Endodermal cell (in vitro differentiated cells): Measurements from ENCODE around the gene GPS2. TPM values are rescaled to one million over a fixed set of nuclear protein-coding genes. Genes with fewer than 3 reads are reported as not detected.
A peak's percentile ranks its signal among the peaks of the same experiment; 100 is the strongest.

Source experiments
- DNase-seq: peaks from one replicate; pipeline ENCODE4 v3.0.0-alpha.2; 2017
- H3K27ac ChIP-seq: 2 replicates; pipeline ENCODE4 v1.5.1; 2013; ENCODE audit warnings: mild to moderate bottlenecking, low read depth, low read length, moderate library complexity
- H3K27me3 ChIP-seq: 2 replicates; pipeline ENCODE4 v1.6.1; 2013; ENCODE audit warnings: mild to moderate bottlenecking, low read length, moderate library complexity; ENCODE audit not compliant: insufficient read depth, control insufficient read depth, poor library complexity, severe bottlenecking
- H3K36me3 ChIP-seq: 2 replicates; pipeline ENCODE4 v1.7.0; 2013; ENCODE audit warnings: mild to moderate bottlenecking, low read length, moderate library complexity; ENCODE audit not compliant: control insufficient read depth, insufficient read depth
- H3K4me1 ChIP-seq: one replicate; pipeline ENCODE4 v1.7.0; 2013; ENCODE audit warnings: low read length; ENCODE audit not compliant: control insufficient read depth, insufficient read depth
- H3K4me3 ChIP-seq: 2 replicates; pipeline ENCODE4 v1.5.1; 2013; ENCODE audit warnings: mild to moderate bottlenecking, low read length, moderate library complexity
- H3K9ac ChIP-seq: 2 replicates; pipeline ENCODE4 v1.6.1; 2013; ENCODE audit warnings: mild to moderate bottlenecking, low read length, moderate library complexity; ENCODE audit not compliant: poor library complexity, severe bottlenecking; ENCODE audit errors: extremely low read depth
- H3K9me3 ChIP-seq: 2 replicates; pipeline ENCODE4 v1.6.1; 2013; ENCODE audit warnings: mild to moderate bottlenecking, low read length, moderate library complexity; ENCODE audit not compliant: control insufficient read depth
- H3K27ac Mint-ChIP-seq: 2 replicates; pipeline ENCODE4 v1.8.0; 2020; ENCODE audit warnings: mixed read lengths
- H3K27me3 Mint-ChIP-seq: 2 replicates; pipeline ENCODE4 v1.8.0; 2021; ENCODE audit warnings: mild to moderate bottlenecking, mixed read lengths; ENCODE audit not compliant: insufficient read depth
- H3K36me3 Mint-ChIP-seq: 2 replicates; pipeline ENCODE4 v1.8.0; 2020; ENCODE audit warnings: low read depth, mixed read lengths
- H3K4me1 Mint-ChIP-seq: 2 replicates; pipeline ENCODE4 v1.8.0; 2020; ENCODE audit warnings: mixed read lengths
- H3K4me3 Mint-ChIP-seq: 2 replicates; pipeline ENCODE4 v1.8.0; 2020; ENCODE audit warnings: mild to moderate bottlenecking, moderate library complexity, mixed read lengths
- H3K9me3 Mint-ChIP-seq: 2 replicates; pipeline ENCODE4 v1.8.0; 2020; ENCODE audit warnings: mild to moderate bottlenecking, mixed read lengths
- WGBS, 2 experiments: methylation state at CpG; one replicate each; pipeline versions ENCODE4 v1.1.5 to v1.1.7; 2013; ENCODE audit warnings: missing lambda C conversion rate in 2 of 2, mixed read lengths in 1 of 2; ENCODE audit not compliant: insufficient coverage in 1 of 2, insufficient read length in 1 of 2; 5-methylcytosine and 5-hydroxymethylcytosine counted together
- total RNA-seq, 2 donors: library from RNA; stranded (reverse); fragmentation: NEBNext Ultra II Directional in 1 of 2; extraction: Animal tissue kit (Norgen Biotek cat#: 25700) in 1 of 2; gene quantifications; 2 replicates in 1 of 2; 3 replicates in 1 of 2; pipeline ENCODE4 v1.2.1, GENCODE V29; 2021
- TF ChIP-seq, protein P1 (sequence below): fragments of 200-600 bp; sonication (generic); conservative IDR thresholded peaks from 2 replicates; pipeline ENCODE4 v1.5.0; 2021; ENCODE audit warnings: antibody characterized with exemption, mild to moderate bottlenecking

GPS2 gene
- total RNA-seq, 2 donors from 2014 or later, result 43.6 to 47.2 TPM

DNA sequence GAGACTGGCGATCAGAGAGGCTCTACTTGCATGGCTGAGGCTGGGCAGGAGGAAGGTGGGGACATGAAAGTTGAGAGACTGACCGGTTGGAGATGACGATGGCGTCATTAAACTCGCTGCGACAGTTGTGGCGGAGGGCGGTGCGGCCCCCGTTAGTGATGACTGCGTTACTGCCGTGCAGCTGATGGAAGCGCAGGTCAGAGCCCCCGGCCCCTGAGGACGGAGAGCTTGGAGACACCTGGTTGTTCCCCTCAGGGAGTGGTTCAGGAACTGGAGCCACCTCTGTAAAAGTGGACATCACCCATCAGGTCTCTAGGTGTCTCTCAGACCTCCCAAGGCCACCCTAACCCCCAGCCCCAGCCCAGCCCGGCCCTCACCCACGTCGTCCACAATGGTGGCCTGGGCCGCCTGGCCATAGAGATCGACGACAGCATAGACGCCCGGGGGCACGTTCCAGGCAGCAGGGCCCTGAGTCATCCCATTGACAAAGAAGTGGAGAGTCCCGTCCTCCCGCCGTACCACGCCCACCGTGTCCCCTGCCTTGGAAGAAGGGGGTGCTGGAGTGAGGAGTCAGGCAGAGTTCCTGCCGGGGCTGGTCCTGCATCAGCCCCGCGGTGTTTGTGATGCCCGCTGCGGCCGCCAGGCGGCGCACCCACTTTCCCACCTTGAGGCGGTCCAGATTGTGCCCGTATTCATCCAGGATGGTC, 8.7 kb upstream of the GPS2 start:
- Mint-ChIP-seq H3K9me3 (no peaks in the 10 kb centered on the region), H3K4me1 (peaks cover 10% of the 10 kb centered on the region), H3K4me3 (no peak overlapping the region), H3K36me3 (peaks cover 48% of the 10 kb centered on the region), H3K27ac (peak overlapping the region; percentile 70), H3K27me3 (no peaks in the 10 kb centered on the region)
- Histone ChIP-seq H3K9me3 (no peaks in the 10 kb centered on the region), H3K27ac (no peak overlapping the region), H3K27me3 (no peaks in the 10 kb centered on the region), H3K4me3 (no peak overlapping the region), H3K9ac (no peak overlapping the region), H3K36me3 (peaks cover 51% of the 10 kb centered on the region), H3K4me1 (no peaks in the 10 kb centered on the region)
- TF ChIP-seq, protein P1, sequence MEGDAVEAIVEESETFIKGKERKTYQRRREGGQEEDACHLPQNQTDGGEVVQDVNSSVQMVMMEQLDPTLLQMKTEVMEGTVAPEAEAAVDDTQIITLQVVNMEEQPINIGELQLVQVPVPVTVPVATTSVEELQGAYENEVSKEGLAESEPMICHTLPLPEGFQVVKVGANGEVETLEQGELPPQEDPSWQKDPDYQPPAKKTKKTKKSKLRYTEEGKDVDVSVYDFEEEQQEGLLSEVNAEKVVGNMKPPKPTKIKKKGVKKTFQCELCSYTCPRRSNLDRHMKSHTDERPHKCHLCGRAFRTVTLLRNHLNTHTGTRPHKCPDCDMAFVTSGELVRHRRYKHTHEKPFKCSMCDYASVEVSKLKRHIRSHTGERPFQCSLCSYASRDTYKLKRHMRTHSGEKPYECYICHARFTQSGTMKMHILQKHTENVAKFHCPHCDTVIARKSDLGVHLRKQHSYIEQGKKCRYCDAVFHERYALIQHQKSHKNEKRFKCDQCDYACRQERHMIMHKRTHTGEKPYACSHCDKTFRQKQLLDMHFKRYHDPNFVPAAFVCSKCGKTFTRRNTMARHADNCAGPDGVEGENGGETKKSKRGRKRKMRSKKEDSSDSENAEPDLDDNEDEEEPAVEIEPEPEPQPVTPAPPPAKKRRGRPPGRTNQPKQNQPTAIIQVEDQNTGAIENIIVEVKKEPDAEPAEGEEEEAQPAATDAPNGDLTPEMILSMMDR, result peak; percentile 94
- DNase-seq, result peak; percentile 97
- WGBS, 2 experiments, result 75 to 86% methylated on average over 20 to 39 of the region's 39 CpGs

DNA sequence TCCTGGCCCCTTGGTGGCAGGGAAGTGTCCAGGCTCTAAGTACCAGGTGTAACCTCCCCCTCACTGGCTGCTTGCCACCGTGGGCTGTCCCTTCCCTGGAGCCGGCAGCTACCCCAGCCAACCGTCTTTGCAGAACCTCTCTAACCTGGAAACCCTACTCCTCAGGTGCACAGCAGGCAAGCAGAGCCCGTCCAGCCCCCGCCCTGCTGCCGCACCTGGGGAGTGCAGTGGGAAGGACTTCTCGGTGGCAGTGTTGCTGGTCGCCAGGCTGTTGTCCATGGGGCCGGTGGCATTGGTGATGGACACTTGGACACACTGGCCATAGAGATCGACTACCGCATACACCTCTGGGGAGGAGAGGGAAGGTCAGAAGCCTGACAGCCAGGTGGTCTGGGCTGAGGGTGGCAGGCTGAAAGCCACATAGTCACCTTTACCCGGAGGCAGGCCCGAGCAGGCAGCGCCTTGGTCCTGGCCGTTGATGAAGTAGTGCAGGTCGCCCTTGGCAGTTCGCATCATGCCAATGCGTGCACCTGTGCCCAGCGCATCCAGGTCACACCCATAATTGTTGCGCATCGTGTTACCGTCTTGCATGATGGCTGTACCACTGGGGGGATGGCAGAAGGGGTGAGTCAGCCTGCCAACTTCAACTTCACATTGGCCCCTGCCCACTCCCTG, 7.5 kb upstream of the GPS2 start:
- no peak for DNase-seq
- H3K4me3 Mint-ChIP-seq, result no peak overlapping the region
- H3K27ac Mint-ChIP-seq, result no peak overlapping the region
- Histone ChIP-seq H3K27me3 (no peaks in the 10 kb centered on the region), H3K4me3 (no peak overlapping the region), H3K27ac (no peak overlapping the region), H3K9me3 (no peaks in the 10 kb centered on the region), H3K9ac (no peak overlapping the region), H3K4me1 (no peaks in the 10 kb centered on the region), H3K36me3 (peaks cover 60% of the 10 kb centered on the region)
- H3K27me3 Mint-ChIP-seq, result no peaks in the 10 kb centered on the region
- TF ChIP-seq, protein P1, result no peak
- no peaks in the 10 kb centered on the region for H3K9me3 Mint-ChIP-seq
- H3K36me3 Mint-ChIP-seq, result peaks cover 58% of the 10 kb centered on the region
- WGBS, 2 experiments, result 93 to 95% methylated on average over 18 to 22 of the region's 22 CpGs
- H3K4me1 Mint-ChIP-seq, result no peaks in the 10 kb centered on the region

GRCh38 chr17:7321466-7321865, 6.3 kb upstream of the GPS2 start:
- Histone ChIP-seq H3K36me3 (peaks cover 68% of the 10 kb centered on the region), H3K9ac (no peak overlapping the region), H3K27me3 (no peaks in the 10 kb centered on the region), H3K4me1 (no peaks in the 10 kb centered on the region), H3K9me3 (no peaks in the 10 kb centered on the region), H3K4me3 (no peak overlapping the region), H3K27ac (no peak overlapping the region)
- Mint-ChIP-seq H3K4me3 (no peak overlapping the region), H3K9me3 (no peaks in the 10 kb centered on the region), H3K27me3 (no peaks in the 10 kb centered on the region), H3K36me3 (peaks cover 62% of the 10 kb centered on the region), H3K4me1 (no peaks in the 10 kb centered on the region), H3K27ac (no peak overlapping the region)
- 92 to 100% methylated on average over 5 to 15 of the region's 15 CpGs for WGBS, 2 experiments
- TF ChIP-seq, protein P1, result no peak
- no peak for DNase-seq
